Stimulated activated CD4-positive, alpha-beta T cell treated with anti-CD3 and anti-CD28 coated beads, Interleukin-2, amount 100 ng/mL, for 48 hours (primary cell): ENCODE results near the gene TBC1D9B.
A peak's percentile ranks its signal among the peaks of the same experiment; 100 is the strongest.

ENCODE experiments used
- DNase-seq, 2 donors: peaks; one replicate each; pipeline ENCODE4 v3.0.0-alpha.2; 2020

Gene TBC1D9B

GRCh38 chr5:179907556-179908324 is at the start of gene TBC1D9B:
TBC1D9B (minus strand) TSS chr5:179907897; CDS start chr5:179907821, 76 bp downstream.
- DNase-seq: peak; percentile 51 to 67

- no peak for DNase-seq
Measured at GRCh38 chr5:179955630-179956029, 47.9 kb upstream of the TBC1D9B start.

- DNase-seq: no peak
Measured at GRCh38 chr5:179955062-179955461, 47.4 kb upstream of the TBC1D9B start.

GRCh38 chr5:179954434-179954833 is 46.7 kb upstream of the TBC1D9B start:
- no peak for DNase-seq

GRCh38 chr5:179953987-179954386 is 46.3 kb upstream of the TBC1D9B start:
- DNase-seq: no peak

- no peak for DNase-seq
Measured at GRCh38 chr5:179936976-179937681, 29.4 kb upstream of the TBC1D9B start.

GRCh38 chr5:179930788-179931473 is 23.2 kb upstream of the TBC1D9B start:
- no peak for DNase-seq

GRCh38 chr5:179927824-179928223 is 20.1 kb upstream of the TBC1D9B start:
- DNase-seq: no peak

- DNase-seq: no peak
Measured at GRCh38 chr5:179926657-179927056, 19.0 kb upstream of the TBC1D9B start.

GRCh38 chr5:179923436-179923835 is 15.7 kb upstream of the TBC1D9B start:
- no peak for DNase-seq

- DNase-seq: no peak
Measured at GRCh38 chr5:179920175-179920574, 12.5 kb upstream of the TBC1D9B start.

- no peak for DNase-seq
Measured at GRCh38 chr5:179919487-179920060, 11.9 kb upstream of the TBC1D9B start.

GRCh38 chr5:179918742-179919486 is 11.2 kb upstream of the TBC1D9B start:
- no peak for DNase-seq

GRCh38 chr5:179916523-179916922 is 8.8 kb upstream of the TBC1D9B start:
- DNase-seq: no peak

- no peak for DNase-seq
Measured at GRCh38 chr5:179915406-179915935, 7.8 kb upstream of the TBC1D9B start.

GRCh38 chr5:179914032-179914755 is 6.5 kb upstream of the TBC1D9B start:
- DNase-seq: no peak

GRCh38 chr5:179913461-179913860 is 5.8 kb upstream of the TBC1D9B start:
- DNase-seq: no peak

- no peak for DNase-seq
Measured at GRCh38 chr5:179912951-179913350, 5.3 kb upstream of the TBC1D9B start.

- DNase-seq: no peak
Measured at GRCh38 chr5:179912386-179912785, 4.7 kb upstream of the TBC1D9B start.

GRCh38 chr5:179909224-179909623 is 1.5 kb upstream of the TBC1D9B start:
- DNase-seq: no peak

- no peak for DNase-seq
Measured at GRCh38 chr5:179908528-179908927, 831 bp upstream of the TBC1D9B start.
